ENCODE data around the gene SCRN1.

SCRN1 gene

GRCh38 chr7:29950480-29950879 is 39.1 kb downstream of the SCRN1 start:
- intact Hi-C loops (cut with DNase I) = no loop called here
- no peak for DNase-seq

GRCh38 chr7:29948587-29948986 is 41.0 kb downstream of the SCRN1 start:
- DNase-seq = no peak

GRCh38 chr7:29946428-29947186 is 43.0 kb downstream of the SCRN1 start:
- DNase-seq = peak in 19 of 42 donors; percentile 19 to 73 (median 41)
- intact Hi-C loops (cut with DNase I) = no loop called here

More at GRCh38 chr7:29948587-29948986, 41.0 kb downstream of the SCRN1 start:
- intact Hi-C loops (cut with DNase I) = no loop called here

- DNase-seq = no peak
- intact Hi-C loops (cut with DNase I) = no loop called here
Observed at GRCh38 chr7:29945259-29945809, 44.3 kb downstream of the SCRN1 start.

GRCh38 chr7:29940199-29940598 is 49.4 kb downstream of the SCRN1 start:
- DNase-seq = no peak
- intact Hi-C loops (cut with DNase I) = no loop called here

- intact Hi-C loops (cut with DNase I) = no loop called here
- no peak for DNase-seq
Observed at GRCh38 chr7:29937132-29937531, 52.5 kb downstream of the SCRN1 start.

- intact Hi-C loops (cut with DNase I) = no loop called here
- DNase-seq = no peak
Observed at GRCh38 chr7:29935111-29935510, 54.5 kb downstream of the SCRN1 start.

- no peak for DNase-seq
- intact Hi-C loops (cut with DNase I) = no loop called here
Observed at GRCh38 chr7:29929018-29929807, 60.4 kb downstream of the SCRN1 start.

GRCh38 chr7:29926741-29927140 is 62.9 kb downstream of the SCRN1 start:
- no peak for DNase-seq
- intact Hi-C loops (cut with DNase I) = no loop called here

- intact Hi-C loops (cut with DNase I) = no loop called here
- no peak for DNase-seq
Observed at GRCh38 chr7:29926216-29926615, 63.4 kb downstream of the SCRN1 start.

- peak in 16 of 42 donors; percentile 31 to 72 (median 54) for DNase-seq
Observed at GRCh38 chr7:29924684-29925083, 64.9 kb downstream of the SCRN1 start.

GRCh38 chr7:29924006-29924405 is 65.6 kb downstream of the SCRN1 start:
- no peak for DNase-seq
- intact Hi-C loops (cut with DNase I) = loop anchor here (5.0 kb wide), 1 partner anchor 177 kb away; no protein-coding TSS in a partner anchor

More at GRCh38 chr7:29924684-29925083, 64.9 kb downstream of the SCRN1 start:
- intact Hi-C loops (cut with DNase I) = loop anchor here (5.0 kb wide), 1 partner anchor 177 kb away; no protein-coding TSS in a partner anchor

- intact Hi-C loops (cut with DNase I) = loop anchor here (5.0 kb wide), 1 partner anchor 176 kb away; no protein-coding TSS in a partner anchor
- peak in 1 of 42 donors; percentile 22 for DNase-seq
Observed at GRCh38 chr7:29922921-29923700, 66.5 kb downstream of the SCRN1 start.

GRCh38 chr7:29921404-29922010 is 68.1 kb downstream of the SCRN1 start:
- DNase-seq = peak in 19 of 42 donors; percentile 42 to 81 (median 61)
- intact Hi-C loops (cut with DNase I) = loop anchor here (5.0 kb wide), 1 partner anchor 174 kb away; no protein-coding TSS in a partner anchor

GRCh38 chr7:29920491-29920890 is 69.1 kb downstream of the SCRN1 start:
- intact Hi-C loops (cut with DNase I) = loop anchor here (5.0 kb wide), 1 partner anchor 173 kb away; no protein-coding TSS in a partner anchor
- DNase-seq = peak in 1 of 42 donors; percentile 25

- no peak for DNase-seq
- intact Hi-C loops (cut with DNase I) = loop anchor here (5.0 kb wide), 1 partner anchor 172 kb away; no protein-coding TSS in a partner anchor
Observed at GRCh38 chr7:29919790-29920189, 69.8 kb downstream of the SCRN1 start.

GRCh38 chr7:29918850-29919249 is 70.8 kb downstream of the SCRN1 start:
- intact Hi-C loops (cut with DNase I) = no loop called here
- DNase-seq = no peak

GRCh38 chr7:29917641-29918040 is 72.0 kb downstream of the SCRN1 start:
- peak in 11 of 42 donors; percentile 23 to 69 (median 46) for DNase-seq
- intact Hi-C loops (cut with DNase I) = no loop called here
